ENCODE data around the gene SIVA1.
"Not testable (repeated sequence)": the region's sequence is repeated elsewhere in the genome, so short reads cannot be mapped to it uniquely, and the experiment has no call there.

SIVA1 gene

DNA sequence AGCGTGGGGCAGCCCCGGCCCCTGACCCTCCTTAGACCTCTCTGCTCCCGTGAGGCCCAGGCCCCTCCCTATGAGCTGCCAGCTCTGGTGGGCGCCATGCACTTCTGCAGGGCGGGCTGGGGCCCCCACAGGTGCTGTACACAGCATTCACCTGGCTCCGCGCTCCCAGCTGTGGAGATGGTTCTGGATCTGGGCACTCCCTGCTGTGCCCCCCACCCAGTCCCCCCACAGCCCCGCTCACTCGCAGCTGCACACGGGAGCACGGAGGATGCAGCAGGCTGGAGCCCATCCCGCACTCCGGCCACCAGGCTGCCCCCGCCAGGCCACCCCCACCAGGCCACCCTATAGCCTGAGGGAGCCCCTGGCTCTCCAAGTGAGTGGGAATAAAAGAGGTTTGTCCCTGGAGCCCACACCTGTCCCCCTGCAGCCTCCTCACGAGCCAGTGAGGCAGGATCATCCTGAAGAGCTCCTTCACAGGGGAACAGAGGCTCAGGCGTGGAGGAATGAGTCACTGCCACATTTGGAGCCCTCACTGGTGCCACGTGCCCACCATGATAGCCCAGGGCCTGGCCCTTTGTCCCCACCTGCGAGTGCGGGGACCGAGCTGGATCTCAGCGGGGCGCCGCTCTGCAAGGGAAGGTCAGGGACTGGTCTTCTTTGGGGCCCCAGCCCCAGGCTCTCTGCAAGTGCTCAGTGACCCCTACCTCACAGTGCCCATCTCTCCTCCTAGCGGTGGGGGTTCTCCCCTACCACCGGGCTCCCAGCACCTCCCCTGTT is 27.0 kb upstream of the SIVA1 start:
- TF ChIP-seq, protein P1, sequence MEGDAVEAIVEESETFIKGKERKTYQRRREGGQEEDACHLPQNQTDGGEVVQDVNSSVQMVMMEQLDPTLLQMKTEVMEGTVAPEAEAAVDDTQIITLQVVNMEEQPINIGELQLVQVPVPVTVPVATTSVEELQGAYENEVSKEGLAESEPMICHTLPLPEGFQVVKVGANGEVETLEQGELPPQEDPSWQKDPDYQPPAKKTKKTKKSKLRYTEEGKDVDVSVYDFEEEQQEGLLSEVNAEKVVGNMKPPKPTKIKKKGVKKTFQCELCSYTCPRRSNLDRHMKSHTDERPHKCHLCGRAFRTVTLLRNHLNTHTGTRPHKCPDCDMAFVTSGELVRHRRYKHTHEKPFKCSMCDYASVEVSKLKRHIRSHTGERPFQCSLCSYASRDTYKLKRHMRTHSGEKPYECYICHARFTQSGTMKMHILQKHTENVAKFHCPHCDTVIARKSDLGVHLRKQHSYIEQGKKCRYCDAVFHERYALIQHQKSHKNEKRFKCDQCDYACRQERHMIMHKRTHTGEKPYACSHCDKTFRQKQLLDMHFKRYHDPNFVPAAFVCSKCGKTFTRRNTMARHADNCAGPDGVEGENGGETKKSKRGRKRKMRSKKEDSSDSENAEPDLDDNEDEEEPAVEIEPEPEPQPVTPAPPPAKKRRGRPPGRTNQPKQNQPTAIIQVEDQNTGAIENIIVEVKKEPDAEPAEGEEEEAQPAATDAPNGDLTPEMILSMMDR (IDR thresholded peaks at IDR 0.05; ENCODE audit: insufficient read depth, low read depth, low read length, missing control alignments) = no peak
- H3K4me3 ChIP-seq (ENCODE audit: low read length) = no peak overlapping the region
- no peak for DNase-seq (ENCODE audit: low read depth)

DNA sequence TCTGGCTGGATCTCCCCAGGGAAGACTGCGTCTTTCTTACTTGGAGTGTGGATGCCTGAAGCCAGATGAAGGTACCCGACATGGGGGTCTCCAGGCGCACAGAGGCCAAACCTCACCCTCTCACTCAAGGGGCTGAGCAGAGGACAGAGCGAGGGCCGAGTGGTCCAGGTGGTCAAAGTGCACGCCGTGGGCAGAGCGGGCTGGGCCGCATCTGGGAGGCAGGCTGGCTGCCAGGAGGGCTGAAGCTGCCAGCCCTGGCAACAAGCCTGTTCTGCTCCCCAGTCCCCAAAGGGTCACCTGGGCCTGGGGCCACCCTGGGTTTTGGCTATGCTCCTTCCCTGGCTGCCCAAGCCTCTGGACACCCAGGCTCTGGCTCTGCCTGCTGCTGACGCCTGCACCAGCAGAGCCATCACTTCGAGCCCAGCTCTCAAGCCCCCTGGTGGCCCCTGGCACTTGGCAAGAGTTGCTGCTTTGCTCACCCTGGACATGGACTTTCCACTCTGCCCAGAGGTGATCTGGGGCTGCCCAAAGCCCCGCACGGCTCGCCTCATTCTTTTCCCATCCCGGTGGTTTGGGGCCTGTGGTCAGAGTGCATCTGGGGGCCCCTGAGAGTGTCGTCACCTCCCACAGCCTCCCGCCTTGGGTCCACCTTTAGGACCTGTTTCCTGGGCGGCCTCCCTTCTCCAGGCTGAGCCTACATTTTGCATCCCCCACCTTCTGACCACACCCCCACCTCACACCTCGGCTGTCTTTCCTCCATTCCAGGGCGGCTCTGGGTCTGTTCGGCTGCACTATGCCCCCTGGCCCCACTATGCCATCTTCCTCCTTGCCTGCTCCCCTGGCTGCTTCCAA is 26.1 kb upstream of the SIVA1 start:
- TF ChIP-seq, protein P1 (IDR thresholded peaks at IDR 0.05; ENCODE audit: insufficient read depth, low read depth, low read length, missing control alignments) = no peak
- no peak for DNase-seq (ENCODE audit: low read depth)
- no peak overlapping the region for H3K4me3 ChIP-seq (ENCODE audit: low read length)

DNA sequence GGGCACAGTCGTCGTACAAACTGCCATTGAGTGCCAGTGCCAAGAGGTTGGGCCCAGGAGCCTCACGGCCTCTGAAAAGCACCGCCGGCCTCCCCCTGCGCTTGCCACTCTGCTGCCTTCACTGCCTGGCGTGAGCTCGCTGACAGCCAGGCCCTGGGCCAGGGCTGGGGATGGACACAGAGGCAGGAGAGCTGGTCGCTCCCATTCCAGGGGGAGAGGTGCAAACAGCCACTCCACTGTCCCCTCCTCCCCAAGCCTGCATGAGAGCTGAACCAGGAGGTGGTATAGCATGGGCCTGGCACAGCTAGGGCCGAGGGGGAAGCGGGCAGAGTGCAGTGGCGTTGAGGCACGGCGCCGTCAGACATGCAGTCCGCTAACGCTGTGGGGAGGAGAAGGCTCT is 24.3 kb upstream of the SIVA1 start:
- TF ChIP-seq, protein P1 (IDR thresholded peaks at IDR 0.05; ENCODE audit: insufficient read depth, low read depth, low read length, missing control alignments) = no peak
- no peak for DNase-seq (ENCODE audit: low read depth)
- H3K4me3 ChIP-seq (ENCODE audit: low read length) = no peak overlapping the region

DNA sequence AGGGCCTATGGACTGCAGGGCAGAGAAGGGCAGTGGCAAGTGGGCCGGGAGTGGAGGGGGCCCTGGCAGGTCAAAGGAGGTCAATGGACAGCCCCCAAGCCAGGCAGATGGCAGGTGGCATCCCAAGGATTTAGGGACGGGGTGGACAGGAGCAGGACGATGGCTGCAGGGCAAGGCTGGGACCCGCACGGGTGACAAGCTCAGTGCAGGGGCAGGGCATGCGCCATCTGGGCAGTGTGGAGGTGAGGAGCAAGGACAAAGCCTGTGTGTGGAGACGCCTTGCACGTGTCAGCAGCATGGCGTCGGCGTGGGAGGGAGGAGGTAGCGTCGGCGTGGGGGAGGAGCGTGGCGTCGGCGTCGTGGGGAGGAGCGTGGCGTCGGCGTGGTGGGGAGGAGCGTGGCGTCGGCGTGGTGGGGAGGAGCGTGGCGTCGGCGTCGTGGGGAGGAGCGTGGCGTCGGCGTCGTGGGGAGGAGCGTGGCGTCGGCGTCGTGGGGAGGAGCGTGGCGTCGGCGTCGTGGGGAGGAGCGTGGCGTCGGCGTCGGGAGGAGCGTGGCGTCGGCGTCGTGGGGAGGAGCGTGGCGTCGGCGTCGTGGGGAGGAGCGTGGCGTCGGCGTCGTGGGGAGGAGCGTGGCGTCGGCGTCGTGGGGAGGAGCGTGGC is 23.6 kb upstream of the SIVA1 start:
- not testable (repeated sequence) for DNase-seq (ENCODE audit: low read depth); H3K4me3 ChIP-seq (ENCODE audit: low read length)

DNA sequence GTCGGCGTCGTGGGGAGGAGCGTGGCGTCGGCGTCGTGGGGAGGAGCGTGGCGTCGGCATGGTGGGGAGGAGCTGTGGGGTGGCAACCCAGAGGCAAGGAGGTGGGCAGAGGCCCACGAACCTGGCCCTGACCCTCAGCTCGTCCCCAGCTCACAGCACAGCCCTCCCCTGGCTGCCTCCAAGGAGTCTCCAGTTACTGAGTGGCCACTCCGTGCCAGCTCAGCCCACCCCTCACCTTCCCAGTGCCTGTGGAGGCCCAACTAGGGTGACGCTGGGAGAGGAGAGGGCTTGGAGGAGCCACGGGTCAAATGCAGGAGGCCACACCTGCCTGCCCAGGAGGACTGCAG is 23.1 kb upstream of the SIVA1 start:
- H3K4me3 ChIP-seq (ENCODE audit: low read length) = no peak overlapping the region
- TF ChIP-seq, protein P1 (IDR thresholded peaks at IDR 0.05; ENCODE audit: insufficient read depth, low read depth, low read length, missing control alignments) = no peak
- DNase-seq (ENCODE audit: low read depth) = no peak

DNA sequence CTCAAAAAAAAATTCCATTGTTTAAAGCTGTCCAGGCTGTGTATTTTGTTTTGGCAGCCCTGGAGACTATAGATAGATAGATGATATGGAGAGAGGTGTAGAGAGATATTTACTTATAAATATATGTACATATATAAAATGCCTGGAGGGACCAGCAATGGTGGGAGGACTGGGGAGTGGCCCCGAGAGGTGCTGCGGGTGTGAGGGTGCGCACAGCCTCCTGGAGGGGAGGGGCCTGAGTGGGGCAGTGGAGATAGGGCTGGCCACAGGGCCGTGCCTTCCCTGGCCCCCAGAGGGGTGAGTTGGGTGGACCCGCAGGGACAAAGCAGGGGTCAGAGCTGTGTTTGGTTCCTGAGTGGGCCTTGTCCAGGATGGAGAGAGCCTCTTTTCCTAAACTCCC is 22.5 kb upstream of the SIVA1 start:
- TF ChIP-seq, protein P1 (IDR thresholded peaks at IDR 0.05; ENCODE audit: insufficient read depth, low read depth, low read length, missing control alignments) = no peak
- no peak overlapping the region for H3K4me3 ChIP-seq (ENCODE audit: low read length)
- no peak for DNase-seq (ENCODE audit: low read depth)

Measured in epithelial cell of esophagus (primary cell).